GM23338 (cell line): ENCODE measurements around the gene ZFYVE26.

Experiments
- CREB1 ChIP-seq: fragments of 250-450 bp; sonication (Bioruptor Pico); IDR thresholded peaks from 2 replicates; pipeline ENCODE4 v1.5.0; 2020; ENCODE audit warnings: low read depth, mild to moderate bottlenecking, moderate library complexity
- CTCF ChIP-seq, 2 experiments: fragments of 200-600 bp in 1 of 2; sonication (generic) in 1 of 2; conservative IDR thresholded peaks; 2 replicates each; pipeline versions ENCODE4 v1.5.1 to v1.6.1; 2016 to 2017; ENCODE audit warnings: antibody characterized with exemption in 2 of 2, low read depth in 2 of 2, mild to moderate bottlenecking in 2 of 2, moderate library complexity in 1 of 2
- ETS1 ChIP-seq: IDR thresholded peaks from 2 replicates; pipeline ENCODE4 v1.6.1; 2016; ENCODE audit warnings: antibody characterized with exemption
- EZH2 ChIP-seq: fragments of 200-600 bp; sonication (generic); IDR thresholded peaks from one replicate; pipeline ENCODE4 v1.8.0; 2017; ENCODE audit warnings: antibody characterized with exemption, mild to moderate bottlenecking, low read depth; ENCODE audit not compliant: unreplicated experiment
- EZH2phosphoT487 ChIP-seq: fragments of 200-600 bp; sonication (generic); IDR thresholded peaks from one replicate; pipeline ENCODE4 v1.8.1; 2018; ENCODE audit warnings: antibody characterized with exemption; ENCODE audit not compliant: unreplicated experiment
- JUNB ChIP-seq: IDR thresholded peaks from one replicate; pipeline ENCODE4 v1.6.1; 2016; ENCODE audit warnings: antibody characterized with exemption; ENCODE audit not compliant: unreplicated experiment
- NANOG ChIP-seq: IDR thresholded peaks from 2 replicates; pipeline ENCODE4 v1.6.1; 2016; ENCODE audit warnings: antibody characterized with exemption, borderline replicate concordance
- POLR2AphosphoS5 ChIP-seq: IDR thresholded peaks from 2 replicates; pipeline ENCODE4 v1.6.1; 2016; ENCODE audit warnings: antibody characterized with exemption, low read depth
- REST ChIP-seq: IDR thresholded peaks from one replicate; pipeline ENCODE4 v1.6.1; 2018; ENCODE audit warnings: antibody characterized with exemption; ENCODE audit not compliant: unreplicated experiment
- ZNF331 ChIP-seq: fragments of 250-450 bp; sonication (Bioruptor Pico); IDR thresholded peaks from 2 replicates; pipeline ENCODE4 v1.5.0; 2020; ENCODE audit warnings: low read depth, mild to moderate bottlenecking, moderate library complexity

GRCh38 chr14:67705211-67705610 is 111.2 kb downstream of the ZFYVE26 start:
- TF ChIP-seq CTCF (conservative IDR thresholded peaks at IDR 0.05; ENCODE audit: low read depth in 2 of 2) (no peak), EZH2phosphoT487 (no peak), NANOG (no peak), JUNB (no peak), CREB1 (CRISPR knock-in tag) (no peak), POLR2AphosphoS5 (no peak), EZH2 (no peak), REST (no peak), ZNF331 (CRISPR knock-in tag) (no peak), ETS1 (no peak)
